Measurements from ENCODE around the gene ADPRM.

The ADPRM gene

GRCh38 chr17:10718547-10718946 is 21.2 kb downstream of the ADPRM start:
- no peak overlapping the region for H3K4me3 ChIP-seq (ENCODE audit: low read depth, low read length)
- DNase-seq (ENCODE audit: low read depth, low spot score), result no peak
- in situ Hi-C loops (cut with HindIII; ENCODE audit: low sequenced_read_pairs), result no loop called here
- no peak for TF ChIP-seq CTCF (IDR thresholded peaks at IDR 0.05; ENCODE audit: low read depth, low read length)

- in situ Hi-C loops (cut with HindIII; ENCODE audit: low sequenced_read_pairs), result no loop called here
- no peak for TF ChIP-seq CTCF (IDR thresholded peaks at IDR 0.05; ENCODE audit: low read depth, low read length)
- no peak overlapping the region for H3K4me3 ChIP-seq (ENCODE audit: low read depth, low read length)
Observed at GRCh38 chr17:10724546-10725195, 27.3 kb downstream of the ADPRM start.

DNA sequence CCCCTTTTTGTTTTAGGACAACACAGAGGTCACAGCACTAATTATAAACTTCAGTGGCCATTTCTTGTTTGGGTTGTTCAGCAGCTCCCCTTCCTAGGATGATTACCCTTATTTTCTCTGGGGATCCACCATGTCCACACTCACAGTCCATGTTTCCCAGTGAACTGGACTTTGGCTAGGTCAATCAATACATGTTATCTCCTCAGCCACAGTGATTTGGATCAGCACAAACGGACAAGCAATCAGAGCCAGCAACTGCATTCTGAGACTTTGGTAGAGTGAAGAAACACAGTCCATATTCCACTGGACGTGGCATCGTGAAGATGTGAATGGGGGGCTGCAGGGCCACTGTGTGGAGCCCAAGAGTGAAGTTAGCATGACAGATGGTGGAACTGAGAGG is 27.9 kb downstream of the ADPRM start:
- no peak overlapping the region for H3K4me3 ChIP-seq (ENCODE audit: low read depth, low read length)
- no peak for TF ChIP-seq CTCF (IDR thresholded peaks at IDR 0.05; ENCODE audit: low read depth, low read length)
- no peak for DNase-seq (ENCODE audit: low read depth, low spot score)
- in situ Hi-C loops (cut with HindIII; ENCODE audit: low sequenced_read_pairs), result no loop called here

More at GRCh38 chr17:10724546-10725195, 27.3 kb downstream of the ADPRM start:
- no peak for DNase-seq (ENCODE audit: low read depth, low spot score)

DNA sequence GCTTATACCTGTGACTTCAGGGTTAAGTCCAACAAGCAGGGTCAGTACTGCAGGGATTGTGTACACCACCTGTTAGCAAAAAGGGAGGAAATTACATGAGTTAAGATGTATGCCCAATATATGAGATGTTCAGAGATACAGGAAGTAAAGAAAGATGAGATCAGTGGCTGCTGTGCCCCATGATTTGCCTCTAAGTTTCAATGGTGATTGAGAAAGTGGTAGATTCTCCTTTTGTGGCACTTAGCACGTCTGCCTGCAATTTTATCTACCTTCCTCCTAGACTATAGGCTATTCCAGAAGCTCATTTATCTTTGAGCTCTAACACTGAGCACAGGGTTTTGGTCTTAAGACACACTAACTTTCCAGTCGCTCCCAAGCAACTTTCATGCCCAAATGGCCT is 28.8 kb downstream of the ADPRM start:
- no peak overlapping the region for H3K4me3 ChIP-seq (ENCODE audit: low read depth, low read length)
- DNase-seq (ENCODE audit: low read depth, low spot score), result no peak
- TF ChIP-seq CTCF (IDR thresholded peaks at IDR 0.05; ENCODE audit: low read depth, low read length), result no peak
- in situ Hi-C loops (cut with HindIII; ENCODE audit: low sequenced_read_pairs), result no loop called here

DNA sequence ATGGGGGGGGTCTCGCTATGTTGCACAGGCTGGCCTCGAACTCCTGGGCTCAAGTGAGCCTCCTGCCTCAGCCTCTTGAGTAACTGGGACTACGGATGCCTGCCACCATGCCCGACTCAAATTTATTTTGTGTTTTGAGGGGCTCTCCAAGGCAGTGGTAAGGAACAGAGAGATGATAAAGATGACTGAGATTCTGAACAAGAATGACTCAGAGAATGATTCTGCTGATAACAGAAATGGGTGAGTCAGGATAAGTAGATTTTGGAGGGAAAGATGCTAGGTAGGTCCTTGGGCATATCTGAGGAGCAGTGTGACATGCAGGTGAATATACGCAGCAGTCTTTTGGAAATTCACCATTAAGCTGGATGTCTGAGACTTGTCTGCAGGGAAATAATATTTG is 29.8 kb downstream of the ADPRM start:
- no peak overlapping the region for H3K4me3 ChIP-seq (ENCODE audit: low read depth, low read length)
- TF ChIP-seq CTCF (IDR thresholded peaks at IDR 0.05; ENCODE audit: low read depth, low read length), result no peak
- in situ Hi-C loops (cut with HindIII; ENCODE audit: low sequenced_read_pairs), result no loop called here
- no peak for DNase-seq (ENCODE audit: low read depth, low spot score)

DNA sequence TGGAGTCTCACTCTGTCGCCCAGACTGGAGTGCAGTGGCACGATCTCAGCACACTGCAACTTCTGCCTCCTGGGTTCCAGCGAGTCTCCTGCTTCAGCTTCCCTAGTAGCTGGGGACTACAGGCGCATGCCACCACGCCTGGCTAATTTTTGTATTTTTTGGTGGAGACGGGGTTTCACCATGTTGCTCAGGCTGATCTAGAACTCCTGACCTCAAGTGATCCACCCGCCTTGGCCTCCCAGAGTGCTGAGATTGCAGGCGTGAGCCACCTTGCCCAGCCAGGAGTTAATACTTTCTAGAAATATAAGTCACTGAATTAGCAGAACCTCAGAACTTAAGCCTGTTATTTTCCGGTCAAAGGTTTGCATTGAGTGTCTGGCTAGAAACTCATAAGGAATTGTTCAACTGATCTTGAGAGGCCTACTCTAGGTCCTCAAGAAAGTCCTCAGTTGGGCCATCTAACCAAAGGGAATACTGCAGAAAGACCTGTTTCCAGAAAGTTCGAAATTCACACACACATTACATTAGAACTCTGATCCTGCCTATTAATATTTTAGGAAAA is 31.0 kb downstream of the ADPRM start:
- no peak overlapping the region for H3K4me3 ChIP-seq (ENCODE audit: low read depth, low read length)
- no peak for DNase-seq (ENCODE audit: low read depth, low spot score)
- in situ Hi-C loops (cut with HindIII; ENCODE audit: low sequenced_read_pairs), result no loop called here

More for the DNA sequence above, 31.0 kb downstream of the ADPRM start:
- no peak for TF ChIP-seq CTCF (IDR thresholded peaks at IDR 0.05; ENCODE audit: low read depth, low read length)
